PC-9 (cell line): Measurements from ENCODE around the gene PRSS48.

ENCODE experiments used
- CTCF ChIP-seq: fragments of 200-600 bp; sonication (generic); conservative IDR thresholded peaks from 2 replicates; pipeline ENCODE4 v1.6.1; 2017; ENCODE audit warnings: mixed run types, antibody characterized with exemption, mild to moderate bottlenecking, moderate library complexity
- EZH2 ChIP-seq: fragments of 200-600 bp; sonication (generic); IDR thresholded peaks from 2 replicates; pipeline ENCODE4 v1.8.0; 2017; ENCODE audit warnings: antibody characterized with exemption, low read depth

- TF ChIP-seq CTCF, result no peak
- no peak for TF ChIP-seq EZH2
Observed at GRCh38 chr4:151340751-151341385, 63.9 kb downstream of the PRSS48 start.
